Memory B cell (primary cell): ENCODE data around the gene GTPBP6.
"Not testable (repeated sequence)": the region's sequence is repeated elsewhere in the genome, so short reads cannot be mapped to it uniquely, and the experiment has no call there.

ENCODE experiments used
- ATAC-seq: fragments of 150-1000 bp; cut with Tn5 transposase; 2 replicates; pipeline ENCODE4 v1.10.0; 2021; ENCODE audit warnings: low read depth, mild to moderate bottlenecking, moderate library complexity
- DNase-seq, 2 donors: peaks; one replicate each; pipeline ENCODE4 v3.0.0; 2022; ENCODE audit warnings: low spot score in 2 of 2
- H3K27ac Mint-ChIP-seq: one replicate; pipeline ENCODE4 v1.8.0; 2022; ENCODE audit warnings: mild to moderate bottlenecking, moderate library complexity, mixed read lengths
- H3K27me3 Mint-ChIP-seq: one replicate; pipeline ENCODE4 v1.8.0; 2022; ENCODE audit warnings: mixed read lengths
- H3K36me3 Mint-ChIP-seq: one replicate; pipeline ENCODE4 v1.8.0; 2022; ENCODE audit warnings: mild to moderate bottlenecking, mixed read lengths
- H3K4me1 Mint-ChIP-seq: one replicate; pipeline ENCODE4 v1.8.0; 2022; ENCODE audit warnings: mixed read lengths
- H3K4me3 Mint-ChIP-seq: one replicate; pipeline ENCODE4 v1.8.0; 2022; ENCODE audit warnings: mild to moderate bottlenecking, moderate library complexity, mixed read lengths
- H3K9me3 Mint-ChIP-seq: one replicate; pipeline ENCODE4 v1.8.0; 2022; ENCODE audit warnings: mixed read lengths

GTPBP6 gene

DNA sequence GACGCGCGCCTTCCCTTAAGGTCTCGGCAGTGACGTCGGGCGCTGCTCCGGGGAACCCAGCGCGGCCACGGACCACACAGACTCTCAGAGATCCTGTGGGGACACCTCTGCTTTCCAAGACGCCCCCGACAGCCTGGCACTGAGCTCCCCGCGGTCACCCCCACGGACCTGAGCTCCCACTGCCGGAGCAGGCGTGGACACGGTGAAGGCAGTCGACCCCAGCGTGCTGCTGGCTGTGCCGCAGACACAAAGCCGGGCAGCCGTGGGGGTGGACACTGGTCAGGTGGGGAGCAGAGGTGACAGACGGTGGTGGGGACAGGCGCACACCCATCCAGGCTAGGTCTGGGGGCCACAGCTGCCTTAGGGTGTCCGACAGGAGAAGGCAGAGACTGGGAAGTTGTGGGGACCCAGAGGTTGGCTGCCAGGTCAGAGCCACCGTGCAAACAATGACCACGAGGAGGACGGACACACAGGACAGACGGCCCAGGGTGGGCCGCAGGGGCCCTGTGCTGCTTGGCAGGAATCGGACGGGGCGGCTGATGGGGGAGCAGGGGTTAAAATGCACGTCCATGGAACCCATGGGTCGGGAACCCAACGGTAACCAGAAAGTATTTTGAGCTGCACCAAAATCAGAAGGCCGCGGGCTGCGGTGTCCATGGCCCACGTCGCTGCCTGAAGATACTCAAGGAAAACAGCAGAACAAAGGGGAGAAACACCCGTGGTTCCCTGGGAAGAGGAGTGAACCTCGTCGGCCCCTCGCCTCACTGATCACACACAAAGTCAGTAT is 16.6 kb upstream of the GTPBP6 start:
- H3K36me3 Mint-ChIP-seq: peaks cover 20% of the 10 kb centered on the region

DNA sequence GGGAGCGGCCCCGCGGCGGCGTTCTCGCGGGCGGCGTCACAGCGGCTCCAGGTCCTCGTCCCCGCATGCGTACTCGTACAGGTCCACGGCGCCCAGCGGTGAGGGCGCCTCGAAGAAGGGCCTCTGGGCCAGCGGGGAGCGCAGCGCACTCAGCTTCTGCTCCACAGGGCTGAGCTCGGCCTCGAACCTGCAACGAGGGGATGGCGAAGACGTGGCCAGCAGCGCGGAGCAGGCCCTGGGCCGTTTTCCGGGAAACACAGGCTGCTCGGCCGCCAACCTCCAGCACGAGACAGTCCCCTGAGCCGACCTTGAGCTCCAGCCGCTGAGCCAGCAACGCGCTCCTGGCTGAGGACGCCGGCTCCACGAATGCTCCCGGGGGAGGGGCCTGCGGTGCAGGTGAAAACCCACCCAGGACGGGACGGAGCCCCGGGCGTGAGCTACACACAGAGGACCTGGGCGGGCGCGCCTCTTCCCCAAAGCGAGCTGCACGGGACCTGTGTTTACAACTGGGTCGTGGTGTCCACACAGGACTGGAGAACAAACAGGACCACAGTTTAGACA is 15.8 kb upstream of the GTPBP6 start:
- Mint-ChIP-seq H3K4me3 (no peak overlapping the region), H3K36me3 (peaks cover 20% of the 10 kb centered on the region), H3K27ac (no peak overlapping the region), H3K27me3 (peaks cover 5% of the 10 kb centered on the region), H3K9me3 (no peaks in the 10 kb centered on the region), H3K4me1 (peaks cover 4% of the 10 kb centered on the region)
- ATAC-seq: no peak
- no peak for DNase-seq

More for the DNA sequence above, 16.6 kb upstream of the GTPBP6 start:
- DNase-seq (no peak), ATAC-seq (no peak)
- peaks cover 3% of the 10 kb centered on the region for H3K4me1 Mint-ChIP-seq
- no peak overlapping the region for H3K4me3 Mint-ChIP-seq
- no peaks in the 10 kb centered on the region for H3K9me3 Mint-ChIP-seq
- no peak overlapping the region for H3K27ac Mint-ChIP-seq
- peaks cover 4% of the 10 kb centered on the region for H3K27me3 Mint-ChIP-seq

- H3K27me3 Mint-ChIP-seq: peaks cover 6% of the 10 kb centered on the region
Observed at GRCh38 chrX:333611-334311, 15.2 kb upstream of the GTPBP6 start.

GRCh38 chrX:332916-333610 is 14.5 kb upstream of the GTPBP6 start:
- ATAC-seq (no peak), DNase-seq (no peak)
- Mint-ChIP-seq H3K36me3 (peaks cover 16% of the 10 kb centered on the region), H3K9me3 (no peaks in the 10 kb centered on the region), H3K4me3 (no peak overlapping the region), H3K27ac (no peak overlapping the region), H3K27me3 (peaks cover 6% of the 10 kb centered on the region), H3K4me1 (peaks cover 5% of the 10 kb centered on the region)

More at GRCh38 chrX:333611-334311, 15.2 kb upstream of the GTPBP6 start:
- Mint-ChIP-seq H3K4me1 (peaks cover 5% of the 10 kb centered on the region), H3K27ac (no peak overlapping the region), H3K9me3 (no peaks in the 10 kb centered on the region), H3K4me3 (no peak overlapping the region), H3K36me3 (peaks cover 19% of the 10 kb centered on the region)
- DNase-seq: no peak
- ATAC-seq: no peak

DNA sequence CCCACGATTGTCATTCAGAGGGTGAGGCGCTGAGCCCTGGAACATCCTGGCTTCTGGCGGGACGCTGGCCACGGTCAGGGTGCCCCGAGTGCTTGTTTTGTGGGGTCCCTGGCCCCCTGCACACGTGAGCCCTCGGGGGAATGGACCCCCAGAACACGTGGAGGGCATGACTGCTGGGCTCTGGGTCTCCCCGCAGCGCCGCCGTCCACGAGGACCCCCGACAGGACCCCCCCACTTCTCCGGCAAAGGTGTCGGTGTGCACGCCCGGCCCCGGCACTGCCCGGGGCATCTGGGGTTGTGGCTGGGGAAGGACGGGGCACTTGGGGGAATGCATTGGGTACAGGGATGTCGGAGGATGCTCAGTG is 13.9 kb upstream of the GTPBP6 start:
- no peaks in the 10 kb centered on the region for H3K9me3 Mint-ChIP-seq
- no peak overlapping the region for H3K4me3 Mint-ChIP-seq
- no peak for DNase-seq
- H3K27me3 Mint-ChIP-seq: peaks cover 6% of the 10 kb centered on the region
- H3K4me1 Mint-ChIP-seq: peaks cover 5% of the 10 kb centered on the region
- no peak overlapping the region for H3K27ac Mint-ChIP-seq
- peaks cover 15% of the 10 kb centered on the region for H3K36me3 Mint-ChIP-seq
- no peak for ATAC-seq

- peaks cover 6% of the 10 kb centered on the region for H3K27me3 Mint-ChIP-seq
- no peaks in the 10 kb centered on the region for H3K9me3 Mint-ChIP-seq
- ATAC-seq (peak; percentile 6), DNase-seq (no peak)
- H3K4me3 Mint-ChIP-seq: peak overlapping the region; percentile 78
- peaks cover 10% of the 10 kb centered on the region for H3K36me3 Mint-ChIP-seq
- H3K27ac Mint-ChIP-seq: no peak overlapping the region
- H3K4me1 Mint-ChIP-seq: peaks cover 5% of the 10 kb centered on the region
Observed at GRCh38 chrX:331825-332495, 13.4 kb upstream of the GTPBP6 start.

DNA sequence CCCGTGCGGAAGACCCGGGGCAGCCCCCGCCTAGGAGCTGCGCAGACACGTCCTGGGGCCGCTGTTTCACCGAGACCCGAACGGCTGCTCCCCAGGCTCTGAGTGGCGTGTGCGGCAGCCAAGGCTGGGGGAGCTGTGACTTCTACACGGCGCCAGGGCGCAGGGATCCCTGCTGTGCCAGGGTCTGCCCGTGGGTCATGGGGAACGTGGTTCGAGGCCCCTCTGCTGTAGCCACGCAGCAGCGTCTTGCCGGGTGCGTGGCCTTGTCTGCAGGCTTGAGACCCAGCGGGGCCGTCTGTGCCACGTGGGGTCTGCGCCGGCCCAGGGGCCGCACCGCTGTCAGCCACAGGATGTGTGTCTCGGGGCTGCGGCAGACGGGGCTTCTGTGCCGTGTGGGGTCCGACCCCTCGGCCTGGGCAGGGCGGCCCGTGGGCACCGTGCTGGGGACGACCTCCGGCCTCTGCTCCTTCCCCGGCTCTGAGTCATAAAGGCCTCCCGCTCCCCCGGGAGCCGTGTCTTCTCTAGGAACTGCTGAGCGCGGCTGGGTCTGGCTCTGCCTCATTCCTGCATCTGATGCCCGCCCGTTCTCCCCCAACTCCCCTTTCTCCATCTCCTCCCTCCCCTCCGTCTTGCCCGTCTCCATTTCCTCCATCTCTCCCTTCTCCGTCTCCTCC is 12.7 kb upstream of the GTPBP6 start:
- H3K27me3 Mint-ChIP-seq: peaks cover 6% of the 10 kb centered on the region
- peak overlapping the region; percentile 78 for H3K4me3 Mint-ChIP-seq
- H3K4me1 Mint-ChIP-seq: peaks cover 5% of the 10 kb centered on the region
- ATAC-seq (peak; percentile 58), DNase-seq (no peak)
- no peaks in the 10 kb centered on the region for H3K9me3 Mint-ChIP-seq
- H3K27ac Mint-ChIP-seq: no peak overlapping the region
- peaks cover 6% of the 10 kb centered on the region for H3K36me3 Mint-ChIP-seq

GRCh38 chrX:330726-331150 is 12.1 kb upstream of the GTPBP6 start:
- Mint-ChIP-seq H3K4me3 (no peak overlapping the region), H3K4me1 (peaks cover 5% of the 10 kb centered on the region), H3K9me3 (no peaks in the 10 kb centered on the region), H3K36me3 (peaks cover 4% of the 10 kb centered on the region), H3K27me3 (peaks cover 6% of the 10 kb centered on the region), H3K27ac (no peak overlapping the region)
- DNase-seq: no peak
- no peak for ATAC-seq

DNA sequence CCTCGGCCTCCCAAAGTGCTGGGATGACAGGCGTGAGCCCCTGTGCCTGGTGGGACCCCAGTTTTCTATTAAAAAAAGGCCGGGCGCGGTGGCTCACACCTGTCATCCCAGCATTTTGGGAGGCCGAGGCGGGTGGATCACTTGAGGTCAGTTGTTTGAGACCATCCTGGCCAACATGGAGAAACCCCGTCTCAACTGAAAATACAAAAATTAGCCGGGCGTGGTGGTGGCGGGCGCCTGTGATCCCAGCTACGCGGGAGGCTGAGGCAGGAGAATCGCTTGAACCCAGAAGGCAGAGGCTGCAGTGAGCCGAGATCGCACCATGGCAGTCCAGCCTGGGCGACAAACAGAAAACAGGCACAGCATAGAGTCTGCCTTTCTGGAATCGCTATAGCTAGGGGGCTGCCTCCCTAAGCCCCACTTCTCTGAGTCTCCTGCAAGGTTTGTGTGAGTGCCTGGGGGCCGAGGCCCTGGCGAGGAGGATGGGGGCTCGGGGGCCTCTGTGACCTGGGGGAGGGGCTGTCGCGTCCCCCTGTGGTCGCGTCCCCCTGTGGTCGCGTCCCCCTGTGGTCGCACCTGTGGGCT is 11.6 kb upstream of the GTPBP6 start:
- not testable (repeated sequence) for H3K4me3 Mint-ChIP-seq, H3K27ac Mint-ChIP-seq, ATAC-seq, H3K4me1 Mint-ChIP-seq, DNase-seq, H3K9me3 Mint-ChIP-seq, H3K27me3 Mint-ChIP-seq, H3K36me3 Mint-ChIP-seq

- peaks cover 4% of the 10 kb centered on the region for H3K36me3 Mint-ChIP-seq
- H3K27me3 Mint-ChIP-seq: peaks cover 6% of the 10 kb centered on the region
- DNase-seq: no peak
- no peak overlapping the region for H3K4me3 Mint-ChIP-seq
- H3K4me1 Mint-ChIP-seq: peaks cover 5% of the 10 kb centered on the region
- no peak for ATAC-seq
- H3K9me3 Mint-ChIP-seq: no peaks in the 10 kb centered on the region
- no peak overlapping the region for H3K27ac Mint-ChIP-seq
Observed at GRCh38 chrX:329291-329910, 10.8 kb upstream of the GTPBP6 start.

DNA sequence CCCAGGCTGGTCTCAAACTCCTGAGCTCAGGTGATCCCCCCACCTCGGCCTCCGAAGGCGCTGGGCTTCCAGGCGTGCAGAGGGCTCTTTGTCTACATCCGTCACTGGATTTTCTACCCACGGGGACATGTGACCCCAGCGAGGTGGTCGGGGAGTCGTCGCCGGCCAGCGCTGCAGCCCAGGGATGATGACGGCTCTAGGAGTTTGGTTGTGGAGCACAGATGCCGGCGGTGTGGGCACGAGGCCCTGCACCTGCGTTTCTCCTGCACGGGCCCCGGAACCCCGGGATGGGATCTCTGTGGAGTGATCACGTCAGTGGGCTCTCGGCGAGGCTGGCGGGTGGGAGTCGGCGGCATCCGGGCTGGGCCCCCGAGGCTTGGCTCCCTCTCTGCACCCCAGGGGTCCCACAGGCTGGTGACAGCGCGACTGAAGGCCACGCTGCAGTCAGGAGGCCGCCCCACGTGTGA is 9.1 kb upstream of the GTPBP6 start:
- DNase-seq (no peak), ATAC-seq (no peak)
- H3K4me3 Mint-ChIP-seq: no peak overlapping the region
- H3K27me3 Mint-ChIP-seq: peaks cover 11% of the 10 kb centered on the region
- no peak overlapping the region for H3K27ac Mint-ChIP-seq
- no peaks in the 10 kb centered on the region for H3K9me3 Mint-ChIP-seq
- peaks cover 14% of the 10 kb centered on the region for H3K4me1 Mint-ChIP-seq
- H3K36me3 Mint-ChIP-seq: peaks cover 3% of the 10 kb centered on the region

- H3K4me1 Mint-ChIP-seq: peaks cover 23% of the 10 kb centered on the region
- not testable (repeated sequence) for H3K27ac Mint-ChIP-seq, DNase-seq, ATAC-seq, H3K4me3 Mint-ChIP-seq, H3K9me3 Mint-ChIP-seq, H3K27me3 Mint-ChIP-seq, H3K36me3 Mint-ChIP-seq
Observed at GRCh38 chrX:324664-325063, 6.1 kb upstream of the GTPBP6 start.
